Aortic smooth muscle cell (primary cell): ENCODE measurements around the gene PIWIL1. TPM values are rescaled to one million over a fixed set of nuclear protein-coding genes. Genes with fewer than 3 reads are reported as not detected.

Source experiments
- total RNA-seq: library from RNA; depleted of rRNA; stranded (reverse); fragments of >200 nt; gene quantifications from 2 replicates; pipeline ENCODE4 v1.2.3, GENCODE V29; 2014

The PIWIL1 gene
- not detected in 2 replicates for total RNA-seq

GRCh38 chr12:130337488-130338303 lies at the start of gene PIWIL1:
Gene PIWIL1 (plus strand): TSS chr12:130337887. CDS start chr12:130342592, 4,705 bp downstream.

Other genes starting within 250 kb of the PIWIL1 start
- under 0.01 TPM in 1 of 2 replicates, not detected in the other for gene FZD10, start 175.4 kb upstream of the PIWIL1 start, total RNA-seq